Stimulated activated CD8-positive, alpha-beta memory T cell treated with anti-CD3 and anti-CD28 coated beads, Interleukin-12 subunit alpha, Interleukin-12 subunit beta, amount 100 ng/mL, for 24 hours (primary cell): ENCODE results near the gene CENPA.

ENCODE experiments used
- DNase-seq: peaks from one replicate; pipeline ENCODE4 v3.0.0-alpha.2; 2020; ENCODE audit errors: extremely low read depth

The CENPA gene

DNA sequence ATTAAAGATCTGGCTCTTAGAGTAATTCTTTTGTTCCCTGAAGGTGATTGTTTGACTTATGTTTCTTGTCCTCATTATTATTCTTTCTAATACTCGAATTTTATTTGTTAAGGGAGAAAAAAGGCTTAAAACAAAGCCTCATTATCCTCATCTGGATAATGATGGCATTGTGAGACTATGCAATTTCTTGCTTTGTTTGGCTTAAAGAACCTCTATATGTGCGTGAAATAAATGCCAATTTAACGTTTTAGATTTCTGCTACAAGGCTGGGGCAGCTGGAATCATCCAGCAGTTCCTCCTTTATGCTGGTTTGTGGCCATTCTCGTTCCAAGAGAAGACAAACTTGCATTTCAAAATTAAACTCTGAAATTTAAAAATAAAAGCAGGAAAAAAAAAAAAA lies 57.2 kb downstream of the CENPA start:
- DNase-seq = no peak
